HepG2 (cell line): ENCODE data around the gene CYSTM1. TPM values are rescaled to one million over a fixed set of nuclear protein-coding genes. Genes with fewer than 3 reads are reported as not detected.

Experiments
- ARID4A ChIP-seq: sonication (generic); formaldehyde crosslinking; IDR thresholded peaks from 2 replicates; pipeline ENCODE4 v1.5.0; 2020; ENCODE audit warnings: mild to moderate bottlenecking, missing genetic modification reagents, borderline replicate concordance
- ARID5B ChIP-seq: IDR thresholded peaks from 2 replicates; pipeline ENCODE4 v1.4.0; 2020; ENCODE audit warnings: mild to moderate bottlenecking, missing genetic modification reagents
- CREM ChIP-seq, 2 experiments: sonication (generic) in 1 of 2; formaldehyde crosslinking in 1 of 2; IDR thresholded peaks; 2 replicates each; pipeline versions ENCODE4 v1.4.0 to v1.6.1; 2016 to 2020; ENCODE audit warnings: antibody characterized with exemption in 1 of 2, mild to moderate bottlenecking in 1 of 2, missing genetic modification reagents in 1 of 2
- ETV5 ChIP-seq: IDR thresholded peaks from 2 replicates; pipeline ENCODE4 v1.6.1; 2018; ENCODE audit warnings: missing biosample characterization, missing genetic modification reagents, inconsistent platforms, borderline replicate concordance
- HMG20A ChIP-seq: IDR thresholded peaks from 2 replicates; pipeline ENCODE4 v1.6.1; 2016; ENCODE audit warnings: borderline replicate concordance
- HNF4A ChIP-seq: sonication (generic); formaldehyde crosslinking; IDR thresholded peaks from 2 replicates; pipeline ENCODE4 v1.4.0; 2020; ENCODE audit warnings: missing genetic modification reagents
- HNF4G ChIP-seq, 2 experiments: sonication (generic) in 1 of 2; formaldehyde crosslinking in 1 of 2; IDR thresholded peaks; 2 replicates each; pipeline versions ENCODE4 v1.4.0 to v1.6.1; 2011 to 2020; ENCODE audit warnings: borderline replicate concordance in 2 of 2, low read depth in 2 of 2, mild to moderate bottlenecking in 2 of 2, low read length in 1 of 2, missing genetic modification reagents in 1 of 2, moderate library complexity in 1 of 2
- HNRNPK ChIP-seq: fragments of 200-400 bp; formaldehyde crosslinking; IDR thresholded peaks from 2 replicates; pipeline ENCODE4 v1.6.1; 2018; ENCODE audit warnings: low read length, low read depth, moderate library complexity, mild to moderate bottlenecking; ENCODE audit not compliant: poor library complexity, severe bottlenecking
- HOMEZ ChIP-seq: IDR thresholded peaks from 2 replicates; pipeline ENCODE4 v1.6.1; 2016; ENCODE audit warnings: low read depth
- IRF2 ChIP-seq: IDR thresholded peaks from 2 replicates; pipeline ENCODE4 v1.6.1; 2018; ENCODE audit warnings: missing genetic modification reagents, missing compliant biosample characterization
- MIXL1 ChIP-seq: IDR thresholded peaks from 2 replicates; pipeline ENCODE4 v1.6.1; 2016
- PATZ1 ChIP-seq: sonication (generic); formaldehyde crosslinking; IDR thresholded peaks from 2 replicates; pipeline ENCODE4 v1.4.0; 2020; ENCODE audit warnings: missing genetic modification reagents
- RARA ChIP-seq: IDR thresholded peaks from 2 replicates; pipeline ENCODE4 v1.6.1; 2016; ENCODE audit warnings: missing genetic modification reagents, missing compliant biosample characterization
- SAP130 ChIP-seq: IDR thresholded peaks from 2 replicates; pipeline ENCODE4 v1.6.1; 2016; ENCODE audit warnings: low read depth
- TBX2 ChIP-seq: sonication (generic); formaldehyde crosslinking; IDR thresholded peaks from 2 replicates; pipeline ENCODE4 v1.5.0; 2020; ENCODE audit warnings: missing genetic modification reagents, mild to moderate bottlenecking, borderline replicate concordance
- ZNF451 ChIP-seq: sonication (generic); formaldehyde crosslinking; IDR thresholded peaks from 2 replicates; pipeline ENCODE4 v1.5.0; 2020; ENCODE audit warnings: mild to moderate bottlenecking, missing genetic modification reagents
- ZNF558 ChIP-seq: sonication (generic); formaldehyde crosslinking; IDR thresholded peaks from 2 replicates; pipeline ENCODE4 v1.9.0; 2022; ENCODE audit warnings: mild to moderate bottlenecking, missing genetic modification reagents, borderline replicate concordance
- polyA plus RNA-seq, 8 experiments: library from polyadenylated mRNA; depleted of rRNA in 3 of 8; stranded (reverse) in 7 of 8; unstranded in 1 of 8; fragments of >200 nt; fragmentation: Illumina TruSeq in 4 of 8; extraction: Trizol in 4 of 8; gene quantifications; 2 replicates each; pipeline versions ENCODE4 v1.2.1 to v1.2.3, GENCODE V29; 2011 to 2016; ENCODE audit warnings: low read depth in 4 of 8, missing spikeins in 1 of 8, mixed read lengths in 1 of 8; ENCODE audit not compliant: insufficient read depth in 1 of 8
- total RNA-seq, 5 experiments: library from RNA; depleted of rRNA; stranded (reverse); fragments of >200 nt; fragmentation: Illumina TruSeq; extraction: Trizol; gene quantifications; 2 replicates each; pipeline ENCODE4 v1.2.3, GENCODE V29; 2016; ENCODE audit warnings: low read depth in 1 of 5

The CYSTM1 gene
- total and polyA plus RNA-seq, 2 of the 13 experiments (the other 11 are each of a cell fraction or from before 2014, with no cell fraction given), result 40.0 to 73.4 TPM

GRCh38 chr5:140181002-140181483 lies 6.1 kb downstream of the CYSTM1 start (continued):
- TF ChIP-seq HMG20A (CRISPR knock-in tag) (0 out of 2 replicates have a peak, but pooled peaks have one; percentile 11), HNF4A (CRISPR knock-in tag) (peak; percentile 70), ETV5 (peak; percentile 56; the same call in 1 of the 2 replicates), CREM (IDR thresholded peaks at IDR 0.05) (0 out of 2 replicates have a peak, but pooled peaks have one; percentile 13), CREM (CRISPR knock-in tag; IDR thresholded peaks at IDR 0.05) (no peak), ZNF451 (CRISPR knock-in tag) (no peak), HOMEZ (0 out of 2 replicates have a peak, but pooled peaks have one; percentile 43), ZNF558 (CRISPR knock-in tag) (no peak), ARID4A (CRISPR knock-in tag) (peak; percentile 23; the same call in 1 of the 2 replicates), IRF2 (CRISPR knock-in tag) (0 out of 2 replicates have a peak, but pooled peaks have one; percentile 13), MIXL1 (0 out of 2 replicates have a peak, but pooled peaks have one; percentile 21), SAP130 (peak; percentile 30), PATZ1 (CRISPR knock-in tag) (peak; percentile 58), RARA (CRISPR knock-in tag) (0 out of 2 replicates have a peak, but pooled peaks have one; percentile 8), TBX2 (CRISPR knock-in tag) (peak; percentile 73; the same call in 1 of the 2 replicates), HNRNPK (peak; percentile 24), ARID5B (peak; percentile 26; the same call in 1 of the 2 replicates), HNF4G (IDR thresholded peaks at IDR 0.05; ENCODE audit: borderline replicate concordance, low read depth, low read length) (peak; percentile 67; the same call in 1 of the 2 replicates), HNF4G (CRISPR knock-in tag; IDR thresholded peaks at IDR 0.05; ENCODE audit: borderline replicate concordance, low read depth) (peak; percentile 46; the same call in 1 of the 2 replicates)
